Thyroid gland (tissue), 4 donors: ENCODE data around the gene EIF4G2.

Experiments used
- CTCF ChIP-seq, 6 experiments: fragments of 200-600 bp in 3 of 6; fragments of 450-650 bp in 3 of 6; sonication (generic) in 3 of 6; IDR thresholded peaks; one replicate each; pipeline ENCODE4 v1.5.1; 2016 to 2019; ENCODE audit warnings: antibody characterized with exemption in 6 of 6, mild to moderate bottlenecking in 2 of 6, inconsistent platforms in 1 of 6, moderate library complexity in 1 of 6
- POLR2A ChIP-seq, 2 donors: fragments of 450-650 bp; IDR thresholded peaks; one replicate each; pipeline ENCODE4 v1.6.1; 2017; ENCODE audit warnings: antibody characterized with exemption in 2 of 2, mild to moderate bottlenecking in 2 of 2, moderate library complexity in 1 of 2

- no peak for TF ChIP-seq POLR2A (IDR thresholded peaks at IDR 0.05)
- TF ChIP-seq CTCF (IDR thresholded peaks at IDR 0.05): no peak
Observed at GRCh38 chr11:10797001-10797400, 11.7 kb downstream of the EIF4G2 start.
